Amniotic stem cell (primary cell): ENCODE data around the gene LCA5.
A peak's percentile ranks its signal among the peaks of the same experiment; 100 is the strongest.
"Not testable (repeated sequence)": the region's sequence is repeated elsewhere in the genome, so short reads cannot be mapped to it uniquely, and the experiment has no call there.

Experiments used
- DNase-seq: peaks from one replicate; lab custom pipeline; 2025; lab: John Stamatoyannopoulos, UW

LCA5 gene

GRCh38 chr6:79536954-79537747 lies at the start of gene LCA5:
LCA5 (minus strand) TSS chr6:79537430; CDS start chr6:79518894, 18,536 bp downstream.
- DNase-seq = peak; percentile 97

GRCh38 chr6:79586548-79586947 lies 49.3 kb upstream of the LCA5 start:
- DNase-seq = no peak

- DNase-seq = no peak
These were observed 47.1 kb upstream of the LCA5 start for GRCh38 chr6:79584332-79584731.

- DNase-seq = not testable (repeated sequence)
These were observed 40.7 kb upstream of the LCA5 start for GRCh38 chr6:79577926-79578325.

DNA sequence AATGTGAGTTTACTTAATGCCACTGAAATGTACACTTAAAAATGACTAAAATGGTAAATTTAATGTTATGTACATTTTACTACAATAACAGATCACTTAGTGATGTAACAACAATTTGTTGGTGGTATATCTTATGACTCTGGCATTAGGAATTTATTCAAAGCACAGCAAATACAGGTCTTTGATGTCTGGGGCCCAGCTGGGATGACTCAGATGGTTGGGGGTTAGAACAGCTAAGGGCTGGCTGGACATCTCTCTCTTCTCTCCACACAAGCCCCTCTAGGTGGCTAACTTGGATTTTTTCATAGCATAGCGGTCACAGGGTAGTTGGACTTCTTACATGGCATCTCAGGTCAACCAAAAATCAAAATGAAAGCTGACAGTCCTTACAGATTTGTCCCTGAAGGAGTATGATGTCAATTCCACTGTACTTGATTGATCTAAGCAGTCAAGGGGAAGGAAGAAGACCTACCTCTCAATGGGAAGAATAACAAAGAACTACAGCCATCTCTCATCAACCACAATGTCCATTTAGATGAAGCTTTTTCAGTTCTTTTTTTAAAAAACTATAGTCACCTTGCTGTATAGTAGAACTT lies 37.5 kb upstream of the LCA5 start:
- DNase-seq = no peak

GRCh38 chr6:79574174-79574573 lies 36.9 kb upstream of the LCA5 start:
- DNase-seq = no peak

DNA sequence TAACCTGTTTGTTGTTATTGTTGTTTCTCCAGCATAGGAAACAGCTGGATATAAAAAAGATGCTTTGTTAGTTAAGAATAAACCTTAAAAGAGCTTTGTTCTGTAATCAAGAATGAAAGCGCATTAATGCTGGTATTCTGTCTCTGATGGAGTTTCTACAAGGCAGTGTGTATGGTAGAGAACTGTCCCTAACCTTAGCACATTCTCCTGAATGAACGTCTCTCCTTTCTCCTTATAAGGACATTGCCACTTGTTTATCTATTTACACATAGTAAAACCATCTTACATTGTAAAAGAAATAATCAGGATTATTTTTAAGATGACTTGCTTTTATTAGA lies 33.8 kb upstream of the LCA5 start:
- DNase-seq = no peak

DNA sequence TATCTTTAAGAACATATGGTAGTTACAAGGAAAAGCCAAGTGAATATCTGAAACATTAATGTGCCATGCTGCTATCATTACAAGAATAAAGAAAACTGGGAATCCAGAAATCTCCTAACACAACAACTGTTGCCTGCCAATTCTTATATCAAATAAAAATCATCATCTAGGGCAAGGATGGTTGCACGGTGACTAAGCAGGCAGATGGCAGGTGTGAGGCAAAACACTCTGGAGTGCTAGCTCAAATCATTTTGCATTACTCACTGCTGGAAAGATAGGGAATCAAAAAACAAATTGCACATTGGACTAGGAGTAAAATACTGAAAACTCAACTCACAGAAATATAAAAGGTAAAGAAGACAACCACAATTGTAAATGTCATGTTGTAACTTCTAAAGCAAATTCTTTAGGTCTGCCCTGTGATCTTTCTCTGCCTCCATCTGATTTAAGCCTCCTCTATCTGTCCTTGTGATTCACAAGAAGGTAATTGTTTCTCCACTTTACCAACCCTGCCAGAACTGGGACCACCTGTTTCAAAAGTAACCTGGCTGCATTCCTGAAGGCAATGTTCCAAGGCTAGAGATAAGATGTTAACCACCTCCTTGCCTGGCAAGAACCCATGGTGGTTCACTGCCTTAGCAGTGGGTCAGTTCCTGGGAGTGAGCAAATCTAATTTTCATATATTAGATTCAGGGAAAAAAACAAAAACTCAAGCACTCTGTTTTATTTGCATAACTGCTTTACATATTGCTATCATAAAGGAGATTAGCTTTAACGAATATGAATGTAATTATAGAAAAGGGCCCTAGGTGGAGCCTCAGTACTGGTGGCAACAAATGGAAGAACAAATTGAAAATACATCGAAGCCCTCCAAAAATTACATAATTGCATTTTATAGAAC lies 33.1 kb upstream of the LCA5 start:
- no peak for DNase-seq

DNA sequence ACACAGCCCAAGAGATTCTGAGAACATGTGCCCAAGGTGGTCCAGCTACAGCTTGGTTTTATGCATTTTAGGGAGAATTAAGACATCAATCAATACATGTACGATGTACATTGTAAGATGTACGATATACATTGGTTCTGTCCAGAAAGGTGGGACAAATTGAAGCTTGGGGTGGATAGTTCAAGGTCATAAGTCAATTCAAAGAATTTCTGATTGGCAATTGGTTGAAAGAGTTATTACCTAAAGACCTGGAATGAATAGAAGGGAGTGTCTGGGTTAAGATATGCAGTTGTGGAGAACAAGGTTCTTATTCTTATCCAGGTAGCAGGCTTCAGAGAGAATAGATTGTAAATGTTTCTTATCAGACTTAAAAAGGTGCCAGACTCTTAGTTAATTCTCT lies 31.8 kb upstream of the LCA5 start:
- DNase-seq = no peak

DNA sequence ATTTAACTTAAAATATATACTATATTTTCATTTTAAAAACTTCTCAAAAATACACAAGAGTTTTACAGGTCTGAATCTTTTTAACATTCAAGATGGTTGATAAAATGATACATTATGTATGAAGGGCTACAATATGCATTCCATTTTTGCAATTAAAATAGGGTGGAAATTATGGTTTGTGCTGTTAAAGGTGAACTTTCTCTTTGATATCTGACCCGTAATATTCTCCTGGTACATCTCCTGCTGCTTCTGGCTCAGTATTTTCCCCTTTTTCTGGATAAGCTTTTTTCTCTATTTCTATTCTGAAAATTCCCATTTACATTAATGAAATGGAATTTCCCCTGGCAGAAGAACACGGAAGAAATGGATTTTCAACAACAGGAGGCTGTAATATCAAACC lies 27.4 kb upstream of the LCA5 start:
- no peak for DNase-seq

- DNase-seq = no peak
These were observed 22.5 kb upstream of the LCA5 start for GRCh38 chr6:79559706-79560105.

GRCh38 chr6:79557673-79558467 lies 20.6 kb upstream of the LCA5 start:
- DNase-seq = no peak

DNA sequence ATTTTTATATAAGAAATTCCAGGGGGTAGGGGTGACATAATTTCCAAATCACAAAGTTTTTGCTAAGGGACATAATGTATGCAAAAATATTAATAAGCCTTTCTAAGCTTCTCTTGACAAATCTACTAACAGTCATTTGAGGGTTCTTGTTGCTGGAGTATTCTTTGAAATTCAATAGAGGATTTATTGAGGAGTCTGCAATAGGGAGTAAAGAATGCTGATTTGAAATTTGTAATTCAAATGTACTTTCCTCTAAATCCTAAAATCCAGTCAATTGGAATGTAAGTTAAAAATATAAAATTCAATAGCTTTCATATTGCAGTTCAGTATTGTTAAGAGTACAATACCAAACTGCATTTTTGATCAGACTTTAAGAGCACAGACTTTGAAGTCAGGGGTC lies 17.1 kb upstream of the LCA5 start:
- DNase-seq = no peak

GRCh38 chr6:79551401-79551800 lies 14.2 kb upstream of the LCA5 start:
- DNase-seq = no peak

DNA sequence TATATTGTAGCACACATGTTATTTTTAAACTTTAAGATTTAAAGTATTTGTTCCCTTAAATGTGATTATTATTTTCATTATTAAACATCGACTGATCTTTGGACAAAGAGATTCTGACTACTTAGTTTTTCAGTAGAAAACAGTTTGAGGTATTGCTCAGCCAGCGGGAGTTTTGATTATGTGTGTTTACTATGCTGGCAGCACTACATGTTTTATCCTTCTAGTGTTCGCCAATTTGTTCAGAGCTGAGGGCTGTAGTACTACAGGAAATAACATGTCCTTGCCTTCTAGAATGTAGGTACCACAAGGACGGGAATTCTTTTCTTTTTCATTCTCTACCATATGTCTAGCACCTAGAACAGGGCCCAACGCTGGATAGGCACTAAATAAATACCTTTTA lies 11.1 kb upstream of the LCA5 start:
- no peak for DNase-seq

DNA sequence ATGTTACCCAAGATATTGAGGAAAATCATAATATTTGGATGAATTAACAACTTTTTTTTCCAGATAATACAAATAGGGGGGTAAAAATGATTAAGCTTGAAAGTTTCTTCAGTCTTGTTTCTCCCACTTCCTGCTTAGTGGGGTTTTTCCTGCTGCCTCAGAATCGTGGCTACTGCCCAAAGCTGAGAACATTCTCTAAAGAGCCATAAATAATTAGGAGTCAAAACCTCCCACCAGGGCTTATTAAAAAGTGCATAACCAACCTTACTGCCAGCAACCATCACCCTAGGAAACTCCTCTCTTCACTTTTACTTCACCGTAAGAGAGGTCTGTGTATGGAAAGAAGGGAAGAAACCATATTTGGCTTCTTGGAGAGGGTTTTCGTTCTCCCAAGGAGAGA lies 9.0 kb upstream of the LCA5 start:
- DNase-seq = no peak

DNA sequence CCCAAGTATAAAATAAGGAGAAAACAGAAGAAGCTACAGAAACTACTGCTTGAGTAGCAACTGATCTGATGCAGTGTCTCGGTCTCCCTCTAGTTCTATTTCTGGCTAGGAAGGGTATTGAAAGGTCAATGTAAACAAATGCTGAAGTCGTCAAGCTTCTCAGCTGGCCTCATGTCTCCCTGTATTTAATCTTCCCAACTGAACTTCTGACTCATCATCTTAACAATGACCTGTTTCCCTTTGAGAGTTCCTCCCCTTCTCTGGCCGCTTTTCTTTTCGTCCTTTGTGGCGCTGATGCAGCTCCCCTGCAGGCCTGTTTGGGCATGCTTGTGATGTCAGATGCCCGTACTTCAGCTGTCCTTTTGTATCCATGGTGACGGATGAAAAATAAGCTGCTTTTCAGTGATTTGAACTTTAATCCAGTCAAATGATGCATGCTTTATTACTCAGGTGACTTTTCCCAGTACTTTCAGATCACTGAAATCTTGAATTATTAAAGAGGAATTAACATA lies 7.8 kb upstream of the LCA5 start:
- DNase-seq = peak; percentile 97

DNA sequence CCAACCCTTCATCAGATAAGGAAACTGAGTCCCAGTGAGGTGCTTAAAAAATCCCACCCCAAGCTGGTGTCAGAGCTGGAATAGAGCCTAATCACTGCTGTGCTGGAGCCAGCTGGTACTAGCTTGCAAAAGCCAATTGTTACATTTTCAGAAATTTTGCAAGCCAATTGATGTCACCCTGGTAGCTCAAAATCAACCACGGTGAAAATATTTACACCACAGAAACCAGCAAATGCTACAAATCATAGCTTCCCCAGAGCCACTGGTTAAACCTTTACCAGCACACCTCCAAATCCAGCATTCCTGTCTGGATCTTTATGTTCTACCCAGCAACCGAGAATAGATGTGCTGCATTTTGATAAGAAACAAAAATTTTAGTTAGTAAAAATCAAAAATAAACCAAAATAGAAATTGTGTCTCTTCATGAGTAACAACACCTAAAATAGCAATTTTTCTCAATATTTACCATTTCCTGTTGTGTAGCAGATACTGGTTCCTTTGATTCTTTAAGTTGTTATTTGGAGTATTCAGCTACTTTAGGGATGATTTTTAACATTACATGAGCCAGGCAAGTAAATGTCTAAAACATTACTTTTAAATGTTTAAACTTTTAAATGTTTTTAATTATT lies 7.2 kb upstream of the LCA5 start:
- no peak for DNase-seq

GRCh38 chr6:79543886-79544285 lies 6.7 kb upstream of the LCA5 start:
- DNase-seq = no peak

DNA sequence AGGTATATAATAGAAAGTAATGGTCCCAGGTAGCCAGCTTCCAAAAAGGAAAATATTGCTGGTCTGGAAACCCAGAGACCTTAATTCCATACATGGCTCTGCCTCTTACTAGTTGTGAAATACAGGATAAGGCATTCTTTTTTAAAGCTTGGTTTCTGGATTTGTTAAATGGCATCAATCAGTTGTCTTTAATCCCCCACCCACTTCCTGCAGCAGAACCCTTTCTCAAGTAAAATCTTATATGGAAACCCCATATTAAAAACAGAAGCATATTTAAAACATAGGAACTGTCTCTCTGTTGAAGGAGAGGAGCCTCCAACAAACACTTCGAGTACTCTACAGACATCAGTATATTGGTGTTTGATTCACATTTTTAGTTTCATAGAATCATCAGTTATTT lies 6.2 kb upstream of the LCA5 start:
- DNase-seq = no peak
